ENCODE results near the gene RGS21.

RGS21 gene, protein sequence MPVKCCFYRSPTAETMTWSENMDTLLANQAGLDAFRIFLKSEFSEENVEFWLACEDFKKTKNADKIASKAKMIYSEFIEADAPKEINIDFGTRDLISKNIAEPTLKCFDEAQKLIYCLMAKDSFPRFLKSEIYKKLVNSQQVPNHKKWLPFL

DNA sequence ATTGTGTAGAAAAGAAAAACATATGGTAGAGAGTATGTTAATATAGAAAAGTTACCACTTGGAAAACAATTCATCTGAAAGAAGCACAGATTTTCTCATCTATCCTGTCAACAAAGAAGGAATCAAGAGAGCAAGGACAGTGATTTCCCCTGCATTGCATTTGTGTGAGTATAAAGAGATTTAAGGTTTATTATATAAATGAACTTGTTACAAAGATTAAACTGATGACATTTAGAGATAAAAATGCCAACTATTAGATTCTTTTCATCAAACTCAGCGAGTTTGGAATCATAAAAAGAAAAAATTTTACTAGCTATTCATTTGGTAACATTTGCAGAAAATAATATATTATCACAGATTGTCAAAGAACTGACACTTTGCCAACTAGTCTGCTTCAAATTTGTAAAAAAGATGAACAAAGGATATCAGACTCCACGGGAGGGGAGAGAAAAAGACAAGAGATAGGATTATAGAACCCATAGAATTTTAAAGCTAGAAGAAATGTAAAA lies at the start of gene RGS21:
Gene RGS21 (plus strand): TSS at position 51 of the 509 bp plus-strand sequence. CDS start 26,045 bp downstream, outside the sequence.
- TF ChIP-seq, protein P1, sequence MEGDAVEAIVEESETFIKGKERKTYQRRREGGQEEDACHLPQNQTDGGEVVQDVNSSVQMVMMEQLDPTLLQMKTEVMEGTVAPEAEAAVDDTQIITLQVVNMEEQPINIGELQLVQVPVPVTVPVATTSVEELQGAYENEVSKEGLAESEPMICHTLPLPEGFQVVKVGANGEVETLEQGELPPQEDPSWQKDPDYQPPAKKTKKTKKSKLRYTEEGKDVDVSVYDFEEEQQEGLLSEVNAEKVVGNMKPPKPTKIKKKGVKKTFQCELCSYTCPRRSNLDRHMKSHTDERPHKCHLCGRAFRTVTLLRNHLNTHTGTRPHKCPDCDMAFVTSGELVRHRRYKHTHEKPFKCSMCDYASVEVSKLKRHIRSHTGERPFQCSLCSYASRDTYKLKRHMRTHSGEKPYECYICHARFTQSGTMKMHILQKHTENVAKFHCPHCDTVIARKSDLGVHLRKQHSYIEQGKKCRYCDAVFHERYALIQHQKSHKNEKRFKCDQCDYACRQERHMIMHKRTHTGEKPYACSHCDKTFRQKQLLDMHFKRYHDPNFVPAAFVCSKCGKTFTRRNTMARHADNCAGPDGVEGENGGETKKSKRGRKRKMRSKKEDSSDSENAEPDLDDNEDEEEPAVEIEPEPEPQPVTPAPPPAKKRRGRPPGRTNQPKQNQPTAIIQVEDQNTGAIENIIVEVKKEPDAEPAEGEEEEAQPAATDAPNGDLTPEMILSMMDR (conservative IDR thresholded peaks at IDR 0.05; ENCODE audit: low read depth), result no peak
- no peak for DNase-seq (ENCODE audit: low spot score)
- ChIA-PET POLR2A (ENCODE audit: low non-redundant PET) (no interaction called here), CTCF (interaction anchor here (0.7 kb wide), 1 partner anchor 10 kb away, joined by 3 read pairs; no protein-coding TSS in a partner anchor)
- H3K27ac ChIP-seq, result no peak within 1 kb of the TSS

DNA sequence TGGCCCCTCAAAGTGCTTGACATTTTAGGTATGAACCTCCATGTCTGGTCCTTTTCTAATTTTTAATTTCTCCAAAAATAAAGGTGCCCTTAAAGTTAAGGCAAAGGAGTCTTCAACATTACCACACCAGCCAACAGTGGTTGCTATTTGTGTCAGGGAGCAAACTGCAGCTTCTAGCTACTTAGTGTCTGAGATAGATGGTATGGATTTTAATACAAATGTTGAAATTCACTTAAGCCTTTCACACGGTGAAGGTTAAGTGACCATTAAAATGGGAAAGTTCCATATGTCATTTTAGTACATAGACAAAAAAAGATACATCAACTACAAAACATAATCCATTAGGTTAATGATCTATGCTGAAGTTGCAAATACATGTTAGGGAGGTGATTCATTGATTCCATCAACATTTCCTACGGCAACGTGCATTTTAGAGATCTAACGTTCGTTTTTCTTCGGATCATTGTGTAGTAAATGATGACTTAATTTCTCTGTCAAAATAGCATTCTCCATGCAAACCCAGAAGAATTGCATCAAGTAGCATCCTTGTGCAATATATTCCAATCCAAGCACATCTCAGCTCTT lies 48.2 kb upstream of the RGS21 start:
- POLR2A ChIA-PET (ENCODE audit: low non-redundant PET), result no interaction called here
- TF ChIP-seq, protein P1 (conservative IDR thresholded peaks at IDR 0.05; ENCODE audit: low read depth), result no peak
- H3K27ac ChIP-seq, result no peak overlapping the region
- no peak for DNase-seq (ENCODE audit: low spot score)
- CTCF ChIA-PET, result interaction anchor here (0.6 kb wide), 1 partner anchor 13 kb away, joined by 3 read pairs; no protein-coding TSS in a partner anchor

DNA sequence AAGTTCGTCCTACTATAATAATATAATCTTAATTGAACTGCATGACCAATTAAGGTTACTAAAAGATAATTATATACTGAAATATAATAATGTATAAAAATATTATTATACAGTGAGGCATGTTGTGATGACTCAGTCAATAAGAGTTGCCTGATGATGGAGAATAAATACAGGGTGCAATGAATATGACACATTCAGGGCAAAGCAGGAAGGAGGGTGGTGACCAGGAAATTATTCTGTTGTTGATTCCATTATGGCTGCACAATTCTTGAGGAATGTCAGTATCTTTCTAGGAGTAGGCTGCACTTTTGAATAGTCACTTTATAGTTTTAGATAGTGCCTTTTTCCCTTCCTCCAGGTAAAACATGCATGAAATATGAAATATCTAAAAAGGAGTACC lies 46.4 kb upstream of the RGS21 start:
- ChIA-PET POLR2A (ENCODE audit: low non-redundant PET) (no interaction called here), CTCF (interaction anchor here (0.6 kb wide), 1 partner anchor 101 kb away, joined by 3 read pairs; no protein-coding TSS in a partner anchor)
- peak; percentile 2 for DNase-seq (ENCODE audit: low spot score)
- TF ChIP-seq, protein P1 (conservative IDR thresholded peaks at IDR 0.05; ENCODE audit: low read depth), result no peak
- H3K27ac ChIP-seq, result no peak overlapping the region

DNA sequence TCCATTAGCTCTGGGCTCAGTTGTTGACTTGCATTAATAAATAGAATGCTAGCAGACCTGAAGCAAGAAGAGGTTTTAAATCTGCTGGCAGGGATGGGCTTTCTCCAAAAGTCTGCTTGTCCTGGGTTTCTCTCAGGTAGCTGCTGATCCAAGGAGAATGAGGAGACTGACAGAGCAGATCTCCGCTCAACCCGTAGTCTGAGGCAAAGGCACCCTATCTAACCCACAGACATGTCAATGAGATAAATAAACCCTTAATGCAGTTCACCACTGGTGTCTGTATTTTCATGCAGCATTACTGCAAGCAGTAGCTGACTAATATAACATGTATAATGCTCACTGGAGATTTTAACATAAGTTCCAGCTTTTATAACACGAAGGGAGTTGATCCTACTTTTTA lies 44.1 kb upstream of the RGS21 start:
- ChIA-PET CTCF (no interaction called here), POLR2A (ENCODE audit: low non-redundant PET) (no interaction called here)
- TF ChIP-seq, protein P1 (conservative IDR thresholded peaks at IDR 0.05; ENCODE audit: low read depth), result no peak
- no peak for DNase-seq (ENCODE audit: low spot score)
- H3K27ac ChIP-seq, result no peak overlapping the region

DNA sequence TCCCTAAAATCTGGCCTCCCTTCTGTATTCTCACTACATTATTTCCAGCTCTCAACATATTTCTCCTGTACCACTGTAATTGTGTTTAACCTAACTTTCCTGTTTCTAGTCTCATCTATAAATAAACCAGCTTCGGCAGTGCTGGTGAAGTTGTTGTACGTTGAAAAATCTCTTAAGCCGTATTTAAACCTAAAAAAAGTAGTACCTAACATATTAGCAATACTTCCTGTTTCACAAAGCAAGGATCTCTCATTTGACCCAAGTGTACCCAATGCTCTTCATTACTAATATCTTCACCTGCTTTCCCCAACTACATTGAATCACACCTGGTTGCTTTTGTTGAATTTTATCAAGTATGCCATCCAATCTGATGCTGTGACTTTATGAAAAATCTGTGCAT lies 42.2 kb upstream of the RGS21 start:
- TF ChIP-seq, protein P1 (conservative IDR thresholded peaks at IDR 0.05; ENCODE audit: low read depth), result no peak
- H3K27ac ChIP-seq, result no peak overlapping the region
- CTCF ChIA-PET, result no interaction called here
- POLR2A ChIA-PET (ENCODE audit: low non-redundant PET), result no interaction called here
- no peak for DNase-seq (ENCODE audit: low spot score)

DNA sequence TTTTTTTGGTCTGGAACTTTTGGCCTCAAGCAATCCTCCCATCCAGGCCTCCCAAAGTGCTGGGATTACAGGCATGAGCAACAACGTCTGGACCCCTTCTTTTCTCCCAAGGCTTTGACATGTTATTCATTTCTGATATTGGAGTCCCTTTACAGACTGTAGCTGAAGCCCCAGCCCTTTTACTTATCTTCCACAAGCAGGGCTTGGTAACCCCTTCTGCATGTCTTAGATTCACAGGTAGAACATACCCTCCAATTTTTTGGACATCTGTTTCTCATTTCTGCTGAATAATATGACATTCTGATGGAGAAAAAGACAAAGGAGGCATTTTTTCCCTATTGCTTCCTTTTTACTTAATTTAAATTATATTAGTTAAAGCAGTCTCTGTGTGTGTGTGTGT lies 39.2 kb upstream of the RGS21 start:
- POLR2A ChIA-PET (ENCODE audit: low non-redundant PET), result no interaction called here
- TF ChIP-seq, protein P1 (conservative IDR thresholded peaks at IDR 0.05; ENCODE audit: low read depth), result no peak
- no peak overlapping the region for H3K27ac ChIP-seq
- DNase-seq (ENCODE audit: low spot score), result no peak
- CTCF ChIA-PET, result no interaction called here

Data from RWPE1 (cell line).